GM18498 (cell line): ENCODE results near the gene H1-8.

Source experiments
- ATAC-seq: cut with Tn5 transposase; IDR thresholded peaks from one replicate; pipeline ENCODE4 v1.9.1; 2021; ENCODE audit warnings: mild to moderate bottlenecking, moderate library complexity; ENCODE audit not compliant: unreplicated experiment

H1-8 gene

GRCh38 chr3:129555153-129555550 lies 12.2 kb downstream of the H1-8 start:
- no peak for ATAC-seq

- ATAC-seq = no peak
These were observed 12.8 kb downstream of the H1-8 start for GRCh38 chr3:129555616-129556357.

GRCh38 chr3:129556358-129556695 lies 13.4 kb downstream of the H1-8 start:
- ATAC-seq = no peak

- ATAC-seq = no peak
These were observed 14.0 kb downstream of the H1-8 start for GRCh38 chr3:129556890-129557547.

GRCh38 chr3:129557548-129557894 lies 14.5 kb downstream of the H1-8 start:
- ATAC-seq = no peak

GRCh38 chr3:129558081-129558771 lies 15.3 kb downstream of the H1-8 start:
- ATAC-seq = no peak

GRCh38 chr3:129558772-129559564 lies 16.0 kb downstream of the H1-8 start:
- ATAC-seq = no peak

GRCh38 chr3:129559565-129560079 lies 16.6 kb downstream of the H1-8 start:
- no peak for ATAC-seq

GRCh38 chr3:129560269-129560787 lies 17.4 kb downstream of the H1-8 start:
- no peak for ATAC-seq

- no peak for ATAC-seq
These were observed 18.1 kb downstream of the H1-8 start for GRCh38 chr3:129560911-129561594.

GRCh38 chr3:129561619-129562248 lies 18.8 kb downstream of the H1-8 start:
- ATAC-seq = no peak

GRCh38 chr3:129562803-129563202 lies 19.8 kb downstream of the H1-8 start:
- ATAC-seq = no peak

- ATAC-seq = no peak
These were observed 20.4 kb downstream of the H1-8 start for GRCh38 chr3:129563332-129563731.

GRCh38 chr3:129563850-129564535 lies 21.0 kb downstream of the H1-8 start:
- no peak for ATAC-seq

GRCh38 chr3:129564981-129565644 lies 22.1 kb downstream of the H1-8 start:
- no peak for ATAC-seq

- no peak for ATAC-seq
These were observed 22.9 kb downstream of the H1-8 start for GRCh38 chr3:129565902-129566301.

- ATAC-seq = no peak
These were observed 24.3 kb downstream of the H1-8 start for GRCh38 chr3:129567176-129567705.

- no peak for ATAC-seq
These were observed 25.0 kb downstream of the H1-8 start for GRCh38 chr3:129567939-129568338.
